Measurements from ENCODE around the gene SGIP1. TPM values are rescaled to one million over a fixed set of nuclear protein-coding genes. Genes with fewer than 3 reads are reported as not detected.

Gene SGIP1
- total RNA-seq, 1 donor from 2014 or later: 16.0 TPM

- TF ChIP-seq, protein P1, sequence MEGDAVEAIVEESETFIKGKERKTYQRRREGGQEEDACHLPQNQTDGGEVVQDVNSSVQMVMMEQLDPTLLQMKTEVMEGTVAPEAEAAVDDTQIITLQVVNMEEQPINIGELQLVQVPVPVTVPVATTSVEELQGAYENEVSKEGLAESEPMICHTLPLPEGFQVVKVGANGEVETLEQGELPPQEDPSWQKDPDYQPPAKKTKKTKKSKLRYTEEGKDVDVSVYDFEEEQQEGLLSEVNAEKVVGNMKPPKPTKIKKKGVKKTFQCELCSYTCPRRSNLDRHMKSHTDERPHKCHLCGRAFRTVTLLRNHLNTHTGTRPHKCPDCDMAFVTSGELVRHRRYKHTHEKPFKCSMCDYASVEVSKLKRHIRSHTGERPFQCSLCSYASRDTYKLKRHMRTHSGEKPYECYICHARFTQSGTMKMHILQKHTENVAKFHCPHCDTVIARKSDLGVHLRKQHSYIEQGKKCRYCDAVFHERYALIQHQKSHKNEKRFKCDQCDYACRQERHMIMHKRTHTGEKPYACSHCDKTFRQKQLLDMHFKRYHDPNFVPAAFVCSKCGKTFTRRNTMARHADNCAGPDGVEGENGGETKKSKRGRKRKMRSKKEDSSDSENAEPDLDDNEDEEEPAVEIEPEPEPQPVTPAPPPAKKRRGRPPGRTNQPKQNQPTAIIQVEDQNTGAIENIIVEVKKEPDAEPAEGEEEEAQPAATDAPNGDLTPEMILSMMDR (IDR thresholded peaks at IDR 0.05; ENCODE audit: unreplicated experiment): no peak
- H3K27ac Mint-ChIP-seq: no peak overlapping the region
- H3K4me1 Mint-ChIP-seq (ENCODE audit: low read depth): no peaks in the 10 kb centered on the region
- H3K4me3 Mint-ChIP-seq (ENCODE audit: low read depth): no peak overlapping the region
- peaks cover 5% of the 10 kb centered on the region for H3K27me3 Mint-ChIP-seq
- no peak for DNase-seq (ENCODE audit: low spot score, unreplicated experiment)
- H3K36me3 Mint-ChIP-seq (ENCODE audit: insufficient read depth): peaks cover 2% of the 10 kb centered on the region
- H3K9me3 Mint-ChIP-seq (ENCODE audit: low read depth): no peaks in the 10 kb centered on the region
Measured at GRCh38 chr1:66641891-66642473, 108.0 kb downstream of the SGIP1 start.

- Mint-ChIP-seq H3K4me1 (ENCODE audit: low read depth) (no peaks in the 10 kb centered on the region), H3K27ac (no peak overlapping the region)
Measured at GRCh38 chr1:66642992-66643391, 109.0 kb downstream of the SGIP1 start.

DNA sequence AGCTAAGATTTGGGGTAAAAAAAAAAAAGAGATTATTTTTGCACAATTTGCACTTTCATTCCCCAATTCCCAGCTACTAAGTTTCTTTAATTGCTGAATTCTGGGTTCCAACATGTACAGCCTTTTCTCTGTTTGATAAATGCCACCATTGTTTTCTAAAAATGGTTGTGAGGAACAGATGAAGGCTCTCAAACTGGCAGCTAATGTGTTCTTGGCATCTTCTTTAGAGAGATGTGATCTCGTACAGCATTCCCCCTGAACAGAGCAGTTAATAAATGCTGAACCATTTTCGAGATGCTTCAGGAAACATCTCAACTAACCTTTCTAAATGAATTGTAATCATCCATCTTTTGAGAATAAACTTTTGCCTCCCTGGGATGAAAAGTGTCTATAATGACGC, 110.4 kb downstream of the SGIP1 start:
- peaks cover 5% of the 10 kb centered on the region for H3K27me3 Mint-ChIP-seq
- no peaks in the 10 kb centered on the region for H3K4me1 Mint-ChIP-seq (ENCODE audit: low read depth)
- TF ChIP-seq, protein P1 (IDR thresholded peaks at IDR 0.05; ENCODE audit: unreplicated experiment): no peak
- H3K4me3 Mint-ChIP-seq (ENCODE audit: low read depth): no peak overlapping the region
- no peak overlapping the region for H3K27ac Mint-ChIP-seq
- H3K9me3 Mint-ChIP-seq (ENCODE audit: low read depth): no peaks in the 10 kb centered on the region
- DNase-seq (ENCODE audit: low spot score, unreplicated experiment): no peak
- peaks cover 2% of the 10 kb centered on the region for H3K36me3 Mint-ChIP-seq (ENCODE audit: insufficient read depth)

More at GRCh38 chr1:66642992-66643391, 109.0 kb downstream of the SGIP1 start:
- Mint-ChIP-seq H3K4me3 (ENCODE audit: low read depth) (no peak overlapping the region), H3K36me3 (ENCODE audit: insufficient read depth) (peaks cover 2% of the 10 kb centered on the region), H3K9me3 (ENCODE audit: low read depth) (no peaks in the 10 kb centered on the region), H3K27me3 (peaks cover 5% of the 10 kb centered on the region)
- TF ChIP-seq, protein P1 (IDR thresholded peaks at IDR 0.05; ENCODE audit: unreplicated experiment): no peak
- no peak for DNase-seq (ENCODE audit: low spot score, unreplicated experiment)

- Mint-ChIP-seq H3K27me3 (no peaks in the 10 kb centered on the region), H3K4me1 (ENCODE audit: low read depth) (no peaks in the 10 kb centered on the region), H3K9me3 (ENCODE audit: low read depth) (no peaks in the 10 kb centered on the region), H3K27ac (no peak overlapping the region), H3K4me3 (ENCODE audit: low read depth) (no peak overlapping the region), H3K36me3 (ENCODE audit: insufficient read depth) (no peaks in the 10 kb centered on the region)
- TF ChIP-seq, protein P1 (IDR thresholded peaks at IDR 0.05; ENCODE audit: unreplicated experiment): no peak
- no peak for DNase-seq (ENCODE audit: low spot score, unreplicated experiment)
Measured at GRCh38 chr1:66648901-66649595, 115.1 kb downstream of the SGIP1 start.

DNA sequence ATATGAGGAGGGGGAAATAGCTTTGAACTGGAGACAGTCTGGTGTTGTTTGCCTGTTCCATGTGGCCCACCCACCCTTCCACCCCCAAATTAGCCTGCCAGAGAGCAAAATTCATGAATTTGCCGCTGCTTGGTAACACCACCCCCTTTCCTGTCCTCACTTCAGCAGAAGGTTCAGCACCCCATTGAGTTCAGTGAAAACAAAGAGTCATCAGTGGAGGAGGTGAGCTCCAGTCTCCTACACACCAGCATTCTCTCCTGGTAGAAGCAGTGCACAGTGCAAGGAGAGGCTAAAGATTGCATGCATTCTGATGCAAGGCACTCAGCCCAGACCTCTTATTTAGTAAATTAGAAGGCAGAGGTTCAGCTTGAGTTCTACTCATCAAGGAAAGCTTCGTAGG, 118.6 kb downstream of the SGIP1 start:
- no peak overlapping the region for H3K27ac Mint-ChIP-seq
- DNase-seq (ENCODE audit: low spot score, unreplicated experiment): no peak

More for the DNA sequence above, 118.6 kb downstream of the SGIP1 start:
- no peak overlapping the region for H3K4me3 Mint-ChIP-seq (ENCODE audit: low read depth)
- no peaks in the 10 kb centered on the region for H3K36me3 Mint-ChIP-seq (ENCODE audit: insufficient read depth)
- TF ChIP-seq, protein P1 (IDR thresholded peaks at IDR 0.05; ENCODE audit: unreplicated experiment): no peak
- H3K9me3 Mint-ChIP-seq (ENCODE audit: low read depth): no peaks in the 10 kb centered on the region
- H3K27me3 Mint-ChIP-seq: no peaks in the 10 kb centered on the region
- peaks cover 2% of the 10 kb centered on the region for H3K4me1 Mint-ChIP-seq (ENCODE audit: low read depth)

Data from progenitor cell of endocrine pancreas (in vitro differentiated cells).